H1 (cell line): Measurements from ENCODE around the gene SMAD6. TPM values are rescaled to one million over a fixed set of nuclear protein-coding genes. Genes with fewer than 3 reads are reported as not detected.

ENCODE experiments used
- ATF2 ChIP-seq: IDR thresholded peaks from 2 replicates; pipeline ENCODE4 v1.6.1; 2012; ENCODE audit warnings: low read length, inconsistent platforms
- CHD7 ChIP-seq: fragments of 300-600 bp; sonication (generic); IDR thresholded peaks from 2 replicates; pipeline ENCODE4 v1.7.1; 2012; ENCODE audit warnings: low read length, moderate library complexity, mild to moderate bottlenecking, inconsistent platforms; ENCODE audit not compliant: insufficient replicate concordance
- KDM5A ChIP-seq: fragments of 200-600 bp; IDR thresholded peaks from 2 replicates; pipeline ENCODE4 v1.7.1; 2012; ENCODE audit warnings: mild to moderate bottlenecking, low read length, inconsistent platforms, mixed read lengths
- PHF8 ChIP-seq: fragments of 200-600 bp; sonication (generic); conservative IDR thresholded peaks from 2 replicates; pipeline ENCODE4 v1.7.1; 2012; ENCODE audit warnings: low read depth, mild to moderate bottlenecking, inconsistent platforms, low read length, moderate library complexity
- SIRT6 ChIP-seq: IDR thresholded peaks from one replicate; pipeline ENCODE4 v1.7.1; 2012; ENCODE audit warnings: low read length, inconsistent platforms
- USF2 ChIP-seq: IDR thresholded peaks from 2 replicates; pipeline ENCODE4 v1.6.1; 2011; ENCODE audit warnings: low read length, improper control_type of control experiment
- polyA plus RNA-seq, 7 experiments: library from polyadenylated mRNA; depleted of rRNA in 3 of 7; stranded (reverse) in 5 of 7; unstranded in 2 of 7; fragments of >200 nt in 5 of 7; fragments of 200-250 nt in 2 of 7; gene quantifications; 1 replicate in 5 of 7; 2 replicates in 1 of 7; 4 replicates in 1 of 7; pipeline versions ENCODE4 v1.2.1 to v1.2.3, GENCODE V29; 2011 to 2013; ENCODE audit warnings: missing spikeins in 2 of 7, mixed read lengths in 2 of 7
- total RNA-seq: library from RNA; stranded (reverse); fragmentation: NEBNext Ultra II Directional; extraction: Animal tissue kit (Norgen Biotek cat#: 25700); gene quantifications from 2 replicates; pipeline ENCODE4 v1.2.1, GENCODE V29; 2021

The SMAD6 gene
- total and polyA plus RNA-seq, 2 of the 8 experiments (the other 6 are each of a cell fraction or from before 2014, with no cell fraction given), result 1.8 to 7.0 TPM

DNA sequence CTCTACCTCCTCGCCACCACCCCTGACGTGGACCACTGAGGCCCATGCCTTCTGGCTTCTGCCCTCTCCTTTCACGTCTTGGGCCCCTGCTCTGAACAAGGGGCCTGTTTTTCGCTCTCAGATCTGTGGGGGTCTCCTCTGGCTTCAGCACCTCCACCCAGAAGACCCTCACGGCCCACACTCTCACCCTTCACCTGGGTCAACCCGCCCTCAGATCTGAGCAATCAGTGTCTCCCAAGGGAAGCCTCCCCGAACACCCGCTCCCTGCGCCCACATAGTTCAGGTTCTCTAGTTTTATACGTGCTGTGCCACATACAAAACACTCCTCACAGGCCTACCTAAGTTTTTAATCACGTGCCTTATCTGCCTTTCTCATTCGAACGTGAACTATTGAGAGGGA, 48.2 kb upstream of the SMAD6 start (continued):
- TF ChIP-seq CHD7 (no peak), ATF2 (no peak), PHF8 (no peak), SIRT6 (no peak), USF2 (no peak), KDM5A (no peak)
- TF ChIP-seq, all 59 proteins: peak for 0
